ENCODE data around the gene TMEM95.
A peak's percentile ranks its signal among the peaks of the same experiment; 100 is the strongest.

The TMEM95 gene

GRCh38 chr17:7355053-7355452 lies at the start of gene TMEM95:
TMEM95 (plus strand) TSS chr17:7355156; CDS start chr17:7355205, 49 bp downstream.
- no peak for DNase-seq

- DNase-seq: peak; percentile 100
Observed at GRCh38 chr17:7306911-7307685, 47.9 kb upstream of the TMEM95 start, which contains the start of gene EIF5A. EIF5A (plus strand) TSS chr17:7307628; CDS start chr17:7309636, 2,008 bp downstream.

GRCh38 chr17:7307686-7308624 lies 47.0 kb upstream of the TMEM95 start:
- DNase-seq: peak; percentile 56

GRCh38 chr17:7308625-7309433 lies 46.1 kb upstream of the TMEM95 start:
- DNase-seq: peak; percentile 89

- DNase-seq: no peak
Observed at GRCh38 chr17:7309628-7310027, 45.3 kb upstream of the TMEM95 start.

- DNase-seq: no peak
Observed at GRCh38 chr17:7311110-7311705, 43.7 kb upstream of the TMEM95 start.

- no peak for DNase-seq
Observed at GRCh38 chr17:7312432-7313087, 42.4 kb upstream of the TMEM95 start.

- DNase-seq: no peak
Observed at GRCh38 chr17:7313088-7313889, 41.7 kb upstream of the TMEM95 start.

GRCh38 chr17:7313890-7314718 lies 40.9 kb upstream of the TMEM95 start:
- no peak for DNase-seq

- DNase-seq: peak; percentile 94
Observed at GRCh38 chr17:7314719-7315569, 40.0 kb upstream of the TMEM95 start, which contains the start of gene GPS2. GPS2 (minus strand) TSS chr17:7315360; CDS start chr17:7315052, 308 bp downstream.

GRCh38 chr17:7315570-7316235 lies 39.3 kb upstream of the TMEM95 start:
- DNase-seq: no peak

GRCh38 chr17:7317161-7317803 lies 37.7 kb upstream of the TMEM95 start:
- no peak for DNase-seq

- no peak for DNase-seq
Observed at GRCh38 chr17:7318121-7318860, 36.7 kb upstream of the TMEM95 start.

- no peak for DNase-seq
Observed at GRCh38 chr17:7321466-7321865, 33.5 kb upstream of the TMEM95 start.

- DNase-seq: no peak
Observed at GRCh38 chr17:7322520-7323194, 32.3 kb upstream of the TMEM95 start.

- peak; percentile 72 for DNase-seq
Observed at GRCh38 chr17:7323731-7324437, 31.1 kb upstream of the TMEM95 start.
